H9 (cell line): ENCODE results near the gene TBX5. TPM values are rescaled to one million over a fixed set of nuclear protein-coding genes. Genes with fewer than 3 reads are reported as not detected.

Source experiments
- DNase-seq: peaks from one replicate; pipeline ENCODE4 v3.0.0-alpha.2; 2017
- H2AFZ ChIP-seq: one replicate; pipeline ENCODE4 v1.6.1; 2013; ENCODE audit warnings: mild to moderate bottlenecking, low read length, control low read depth, moderate library complexity
- H2AK5ac ChIP-seq: 2 replicates; pipeline ENCODE4 v1.6.1; 2013; ENCODE audit warnings: low read length, control low read depth, mixed read lengths; ENCODE audit not compliant: insufficient read length
- H2BK120ac ChIP-seq: one replicate; pipeline ENCODE4 v1.6.1; 2013; ENCODE audit warnings: low read depth, mild to moderate bottlenecking, low read length, control low read depth, inconsistent platforms; ENCODE audit not compliant: poor library complexity, severe bottlenecking
- H2BK12ac ChIP-seq: 2 replicates; pipeline ENCODE4 v1.6.1; 2013; ENCODE audit warnings: low read length, control low read depth, mixed read lengths, low read depth; ENCODE audit not compliant: insufficient read length
- H2BK15ac ChIP-seq: 2 replicates; pipeline ENCODE4 v1.6.1; 2013; ENCODE audit warnings: low read depth, low read length, control low read depth
- H2BK20ac ChIP-seq: one replicate; pipeline ENCODE4 v1.6.1; 2013; ENCODE audit warnings: low read depth, mild to moderate bottlenecking, low read length, control low read depth, inconsistent platforms; ENCODE audit not compliant: poor library complexity, severe bottlenecking
- H2BK5ac ChIP-seq: 2 replicates; pipeline ENCODE4 v1.6.1; 2013; ENCODE audit warnings: low read length, control low read depth, mixed read lengths; ENCODE audit not compliant: insufficient read length
- H3K14ac ChIP-seq: 2 replicates; pipeline ENCODE4 v1.6.1; 2013; ENCODE audit warnings: low read length, control low read depth; ENCODE audit not compliant: insufficient read depth
- H3K18ac ChIP-seq: 2 replicates; pipeline ENCODE4 v1.6.1; 2013; ENCODE audit warnings: low read depth, mild to moderate bottlenecking, mixed read lengths, low read length, control low read depth; ENCODE audit not compliant: insufficient read length
- H3K23ac ChIP-seq: 2 replicates; pipeline ENCODE4 v1.6.1; 2013; ENCODE audit warnings: low read length, control low read depth, mixed read lengths, low read depth; ENCODE audit not compliant: insufficient read length
- H3K23me2 ChIP-seq: 2 replicates; pipeline ENCODE4 v1.6.1; 2013; ENCODE audit warnings: low read depth, mild to moderate bottlenecking, mixed read lengths, low read length, control low read depth; ENCODE audit not compliant: insufficient read length, poor library complexity, severe bottlenecking
- H3K27ac ChIP-seq: 2 replicates; pipeline ENCODE4 v1.5.1; 2013; ENCODE audit warnings: low read length, control low read depth, mixed read lengths, low read depth; ENCODE audit not compliant: insufficient read length
- H3K27me3 ChIP-seq: 2 replicates; pipeline ENCODE4 v1.6.1; 2013; ENCODE audit warnings: low read length, control low read depth, inconsistent platforms; ENCODE audit not compliant: insufficient read depth
- H3K4ac ChIP-seq: 2 replicates; pipeline ENCODE4 v1.6.1; 2013; ENCODE audit warnings: low read depth, mild to moderate bottlenecking, control low read depth, inconsistent platforms, low read length, moderate library complexity
- H3K4me1 ChIP-seq: 2 replicates; pipeline ENCODE4 v1.6.1; 2013; ENCODE audit warnings: low read length, control low read depth, inconsistent platforms; ENCODE audit not compliant: insufficient read depth
- H3K4me2 ChIP-seq: 2 replicates; pipeline ENCODE4 v1.6.1; 2013; ENCODE audit warnings: low read length, control low read depth, mixed read lengths; ENCODE audit not compliant: insufficient read length, insufficient read depth
- H3K56ac ChIP-seq: 2 replicates; pipeline ENCODE4 v1.6.1; 2013; ENCODE audit warnings: low read depth, mild to moderate bottlenecking, mixed read lengths, low read length, control low read depth; ENCODE audit not compliant: insufficient read length
- H3K79me1 ChIP-seq: 2 replicates; pipeline ENCODE4 v1.6.1; 2013; ENCODE audit warnings: low read depth, mild to moderate bottlenecking, moderate library complexity, low read length, control low read depth, inconsistent platforms; ENCODE audit not compliant: insufficient read depth, poor library complexity, severe bottlenecking
- H3K79me2 ChIP-seq: 2 replicates; pipeline ENCODE4 v1.6.1; 2013; ENCODE audit warnings: low read length, control low read depth, inconsistent platforms; ENCODE audit not compliant: insufficient read depth
- H3K9ac ChIP-seq: 2 replicates; pipeline ENCODE4 v1.6.1; 2013; ENCODE audit warnings: low read length, control low read depth, mixed read lengths; ENCODE audit not compliant: insufficient read length; ENCODE audit errors: extremely low read depth
- H3K9me3 ChIP-seq: one replicate; pipeline ENCODE4 v1.6.1; 2013; ENCODE audit warnings: low read depth, low read length, inconsistent platforms; ENCODE audit not compliant: control insufficient read depth
- H3T11ph ChIP-seq: one replicate; pipeline ENCODE4 v1.6.1; 2013; ENCODE audit warnings: mild to moderate bottlenecking, low read length, control low read depth, inconsistent platforms
- H4K20me1 ChIP-seq: one replicate; pipeline ENCODE4 v1.6.1; 2013; ENCODE audit not compliant: control insufficient read depth, insufficient read length, insufficient read depth
- H4K5ac ChIP-seq: 2 replicates; pipeline ENCODE4 v1.6.1; 2013; ENCODE audit warnings: low read depth, mild to moderate bottlenecking, mixed read lengths, low read length, control low read depth; ENCODE audit not compliant: insufficient read length
- H4K8ac ChIP-seq: replicated peaks from 2 replicates; pipeline ENCODE4 v1.6.1; 2013; ENCODE audit warnings: low read length, control low read depth, mixed read lengths, low read depth; ENCODE audit not compliant: insufficient read length
- H4K91ac ChIP-seq: 2 replicates; pipeline ENCODE4 v1.6.1; 2013; ENCODE audit warnings: low read depth, mild to moderate bottlenecking, moderate library complexity, mixed read lengths, low read length, control low read depth; ENCODE audit not compliant: insufficient read length
- H3K27ac Mint-ChIP-seq, 3 experiments: 2 replicates in 2 of 3; 3 replicates in 1 of 3; pipeline ENCODE4 v1.8.0; 2020 to 2021; ENCODE audit warnings: mixed read lengths in 3 of 3, mild to moderate bottlenecking in 1 of 3, moderate library complexity in 1 of 3
- H3K27me3 Mint-ChIP-seq: 2 replicates; pipeline ENCODE4 v1.8.0; 2021; ENCODE audit warnings: low read depth, mild to moderate bottlenecking, moderate library complexity, mixed read lengths
- H3K36me3 Mint-ChIP-seq, 3 experiments: 2 replicates in 2 of 3; 3 replicates in 1 of 3; pipeline ENCODE4 v1.8.0; 2020 to 2021; ENCODE audit warnings: low read depth in 3 of 3, mixed read lengths in 3 of 3; ENCODE audit not compliant: insufficient read depth in 1 of 3
- H3K4me1 Mint-ChIP-seq, 2 experiments: 2 replicates each; pipeline ENCODE4 v1.8.0; 2020; ENCODE audit warnings: mixed read lengths in 2 of 2
- H3K4me3 Mint-ChIP-seq, 2 experiments: 2 replicates in 1 of 2; 3 replicates in 1 of 2; pipeline ENCODE4 v1.8.0; 2020 to 2021; ENCODE audit warnings: mild to moderate bottlenecking in 2 of 2, mixed read lengths in 2 of 2, moderate library complexity in 1 of 2
- H3K9me3 Mint-ChIP-seq, 2 experiments: 2 replicates in 1 of 2; 3 replicates in 1 of 2; pipeline ENCODE4 v1.8.0; 2020; ENCODE audit warnings: mild to moderate bottlenecking in 2 of 2, mixed read lengths in 2 of 2, moderate library complexity in 1 of 2
- WGBS: extraction: QIAGEN DNeasy Blood & Tissue Kit; methylation state at CpG from one replicate; pipeline ENCODE4 v1.1.7; 2013; ENCODE audit warnings: missing lambda C conversion rate, low lambda C conversion rate, mixed read lengths; ENCODE audit not compliant: insufficient read length; ENCODE audit errors: extremely low coverage; 5-methylcytosine and 5-hydroxymethylcytosine counted together
- total RNA-seq: library from RNA; stranded (reverse); gene quantifications from 2 replicates; pipeline ENCODE4 v1.2.1, GENCODE V29; 2021
- TF ChIP-seq, protein P1 (sequence below): fragments of 200-600 bp; sonication (generic); conservative IDR thresholded peaks from 3 replicates; pipeline ENCODE4 v1.8.0; 2021; ENCODE audit warnings: antibody characterized with exemption, mild to moderate bottlenecking

The TBX5 gene
- total RNA-seq, 1 experiment from 2014 or later, result not detected

DNA sequence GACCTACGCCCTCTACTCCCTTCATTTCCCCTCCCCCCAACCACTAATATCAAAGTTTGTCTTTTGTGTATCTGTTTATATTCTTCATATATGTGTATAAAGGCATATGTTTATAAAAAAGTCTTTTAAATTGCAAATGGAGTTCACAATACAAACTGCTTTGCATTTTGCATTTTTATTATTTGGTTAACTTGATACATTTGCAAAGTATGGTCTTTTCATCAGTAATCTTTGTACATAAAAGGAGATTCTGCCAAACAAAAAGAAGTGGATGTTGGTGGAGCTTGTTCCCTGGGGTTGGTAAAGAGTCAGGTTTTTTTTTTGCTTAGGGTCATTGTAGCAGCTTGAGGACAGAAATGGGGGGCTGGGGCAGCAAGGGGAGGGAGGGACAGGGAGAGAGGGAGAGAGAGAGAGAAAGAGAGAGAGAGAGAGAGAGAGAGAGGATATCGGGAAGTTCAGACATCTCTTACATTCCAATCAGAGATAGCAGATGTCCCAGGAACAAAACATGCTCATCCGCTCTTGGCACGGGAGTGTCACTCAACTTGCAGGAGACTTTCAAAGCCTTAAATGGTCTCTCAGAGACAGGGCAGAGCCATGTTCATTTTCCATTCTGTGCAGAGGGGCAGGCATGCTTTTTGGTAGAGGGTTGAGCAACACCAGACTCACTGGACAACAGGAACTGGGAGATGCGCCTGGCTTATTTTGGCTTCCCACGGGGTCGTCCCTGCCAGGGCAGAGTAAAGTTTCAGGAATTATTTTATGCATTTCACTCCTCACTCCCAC lies 44.8 kb upstream of the TBX5 start:
- H3K14ac ChIP-seq, result no peak overlapping the region
- H3K27ac Mint-ChIP-seq, result no peak overlapping the region
- peaks cover 0 to 11% of the 10 kb centered on the region in 2 experiments; a peak in 3 of 5 replicates for H3K9me3 Mint-ChIP-seq
- peaks cover 6% of the 10 kb centered on the region; the same call in 1 of the 2 replicates for H3K4me1 ChIP-seq
- no peaks in the 10 kb centered on the region for H3K79me2 ChIP-seq
- H2BK15ac ChIP-seq, result no peak overlapping the region
- no peak overlapping the region for H3K23ac ChIP-seq
- H3K9ac ChIP-seq, result no peak overlapping the region
- no peak overlapping the region for H3K4ac ChIP-seq
- H3K4me1 Mint-ChIP-seq, result peaks cover 11 to 41% of the 10 kb centered on the region in 2 experiments
- TF ChIP-seq, protein P1, sequence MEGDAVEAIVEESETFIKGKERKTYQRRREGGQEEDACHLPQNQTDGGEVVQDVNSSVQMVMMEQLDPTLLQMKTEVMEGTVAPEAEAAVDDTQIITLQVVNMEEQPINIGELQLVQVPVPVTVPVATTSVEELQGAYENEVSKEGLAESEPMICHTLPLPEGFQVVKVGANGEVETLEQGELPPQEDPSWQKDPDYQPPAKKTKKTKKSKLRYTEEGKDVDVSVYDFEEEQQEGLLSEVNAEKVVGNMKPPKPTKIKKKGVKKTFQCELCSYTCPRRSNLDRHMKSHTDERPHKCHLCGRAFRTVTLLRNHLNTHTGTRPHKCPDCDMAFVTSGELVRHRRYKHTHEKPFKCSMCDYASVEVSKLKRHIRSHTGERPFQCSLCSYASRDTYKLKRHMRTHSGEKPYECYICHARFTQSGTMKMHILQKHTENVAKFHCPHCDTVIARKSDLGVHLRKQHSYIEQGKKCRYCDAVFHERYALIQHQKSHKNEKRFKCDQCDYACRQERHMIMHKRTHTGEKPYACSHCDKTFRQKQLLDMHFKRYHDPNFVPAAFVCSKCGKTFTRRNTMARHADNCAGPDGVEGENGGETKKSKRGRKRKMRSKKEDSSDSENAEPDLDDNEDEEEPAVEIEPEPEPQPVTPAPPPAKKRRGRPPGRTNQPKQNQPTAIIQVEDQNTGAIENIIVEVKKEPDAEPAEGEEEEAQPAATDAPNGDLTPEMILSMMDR, result no peak
- no CpG with 5 or more reads among the region's 7 CpGs for WGBS
- H3K27me3 Mint-ChIP-seq, result peaks cover 98% of the 10 kb centered on the region
- no peak overlapping the region for H2AFZ ChIP-seq
- no peak overlapping the region for H3K4me2 ChIP-seq
- H2BK20ac ChIP-seq, result no peak overlapping the region
- no peak overlapping the region for H2BK12ac ChIP-seq
- no peaks in the 10 kb centered on the region for H3K9me3 ChIP-seq
- H3K4me3 Mint-ChIP-seq, result no peak overlapping the region; a peak in 1 of 5 replicates
- H4K5ac ChIP-seq, result no peak overlapping the region
- H4K8ac ChIP-seq, result no peak overlapping the region
- no peak overlapping the region for H3K56ac ChIP-seq
- no peaks in the 10 kb centered on the region for H3K79me1 ChIP-seq
- H4K20me1 ChIP-seq, result peaks cover 2% of the 10 kb centered on the region
- H4K91ac ChIP-seq, result no peak overlapping the region
- H3K27me3 ChIP-seq, result peaks cover 59% of the 10 kb centered on the region
- no peak overlapping the region for H2BK120ac ChIP-seq
- H3K27ac ChIP-seq, result no peak overlapping the region
- H3T11ph ChIP-seq, result no peak overlapping the region
- H2AK5ac ChIP-seq, result no peak overlapping the region
- H3K18ac ChIP-seq, result no peak overlapping the region
- H2BK5ac ChIP-seq, result no peak overlapping the region
- H3K23me2 ChIP-seq, result no peaks in the 10 kb centered on the region
- no peaks in the 10 kb centered on the region for H3K36me3 Mint-ChIP-seq
- DNase-seq, result no peak
